Globus pallidus (tissue), 1 donor: ENCODE data around the gene TTC4.
A peak's percentile ranks its signal among the peaks of the same experiment; 100 is the strongest.
"Not testable (repeated sequence)": the region's sequence is repeated elsewhere in the genome, so short reads cannot be mapped to it uniquely, and the experiment has no call there.

Experiments
- DNase-seq: peaks from one replicate; pipeline ENCODE4 v3.0.0-alpha.2; 2015; ENCODE audit warnings: low spot score

TTC4 gene

GRCh38 chr1:54748094-54748835 is 32.6 kb downstream of the TTC4 start:
- no peak for DNase-seq

- DNase-seq: no peak
These were observed 34.9 kb downstream of the TTC4 start for GRCh38 chr1:54750596-54750995.

GRCh38 chr1:54751426-54751825 is 35.8 kb downstream of the TTC4 start:
- DNase-seq: no peak

- DNase-seq: no peak
These were observed 38.4 kb downstream of the TTC4 start for GRCh38 chr1:54754045-54754444.

- DNase-seq: no peak
These were observed 39.0 kb downstream of the TTC4 start for GRCh38 chr1:54754486-54755285.

GRCh38 chr1:54757833-54758232 is 42.2 kb downstream of the TTC4 start:
- DNase-seq: no peak

- DNase-seq: no peak
These were observed 43.2 kb downstream of the TTC4 start for GRCh38 chr1:54758678-54759348.

- no peak for DNase-seq
These were observed 48.1 kb downstream of the TTC4 start for GRCh38 chr1:54763816-54764132.

- peak; percentile 99 for DNase-seq
These were observed 48.7 kb downstream of the TTC4 start, which contains the start of gene PARS2 for GRCh38 chr1:54764133-54764921. TSS of gene PARS2 (minus strand) at chr1:54764523. CDS start at chr1:54759161, 5,362 bp downstream.

- no peak for DNase-seq
These were observed 49.4 kb downstream of the TTC4 start for GRCh38 chr1:54764922-54765561.

GRCh38 chr1:54766726-54767125 is 51.1 kb downstream of the TTC4 start:
- DNase-seq: no peak

GRCh38 chr1:54767526-54767925 is 51.9 kb downstream of the TTC4 start:
- DNase-seq: no peak

GRCh38 chr1:54768093-54768492 is 52.4 kb downstream of the TTC4 start:
- DNase-seq: no peak

- no peak for DNase-seq
These were observed 57.3 kb downstream of the TTC4 start for GRCh38 chr1:54772951-54773350.

GRCh38 chr1:54774820-54775498 is 59.3 kb downstream of the TTC4 start:
- no peak for DNase-seq

- not testable (repeated sequence) for DNase-seq
These were observed 60.4 kb downstream of the TTC4 start for GRCh38 chr1:54775828-54776721.

- DNase-seq: no peak
These were observed 61.4 kb downstream of the TTC4 start for GRCh38 chr1:54777011-54777410.

GRCh38 chr1:54777431-54777830 is 61.8 kb downstream of the TTC4 start:
- DNase-seq: no peak

GRCh38 chr1:54781023-54781723 is 65.5 kb downstream of the TTC4 start:
- DNase-seq: no peak
